Activated CD8-positive, alpha-beta T cell treated with anti-CD3 and anti-CD28 coated beads for 36 hours (primary cell): ENCODE measurements around the gene TCF7L1. TPM values are rescaled to one million over a fixed set of nuclear protein-coding genes. Genes with fewer than 3 reads are reported as not detected.
"Not testable (repeated sequence)": the region's sequence is repeated elsewhere in the genome, so short reads cannot be mapped to it uniquely, and the experiment has no call there.

Experiments used
- ATAC-seq: fragments of 200-7000 bp; cut with Tn5 transposase; one replicate; pipeline ENCODE4 v1.10.0; 2021; ENCODE audit warnings: mild to moderate bottlenecking, moderate library complexity
- CTCF ChIA-PET: fragments of 350-600 bp; sonication (Branson Sonifier 250); formaldehyde crosslinking; loops from one replicate; lab custom pipeline; 2021; ENCODE audit warnings: antibody characterized with exemption; lab: Charles Lee
- POLR2A ChIA-PET: fragments of 350-600 bp; sonication (Branson Sonifier 250); formaldehyde crosslinking; loops from one replicate; lab custom pipeline; 2021; ENCODE audit warnings: antibody characterized with exemption; lab: Charles Lee
- DNase-seq: peaks from one replicate; pipeline ENCODE4 v3.0.0-alpha.2; 2020
- H3K27ac Mint-ChIP-seq: one replicate; pipeline ENCODE4 v1.8.0; 2021; ENCODE audit warnings: mild to moderate bottlenecking, mixed read lengths
- H3K27me3 Mint-ChIP-seq: one replicate; pipeline ENCODE4 v1.8.0; 2021; ENCODE audit warnings: mixed read lengths
- H3K36me3 Mint-ChIP-seq: one replicate; pipeline ENCODE4 v1.8.0; 2021; ENCODE audit warnings: low read depth, mixed read lengths
- H3K4me1 Mint-ChIP-seq: one replicate; pipeline ENCODE4 v1.8.0; 2021; ENCODE audit warnings: low read depth, mixed read lengths
- H3K4me3 Mint-ChIP-seq: one replicate; pipeline ENCODE4 v1.8.0; 2021; ENCODE audit warnings: mild to moderate bottlenecking, moderate library complexity, mixed read lengths
- H3K9me3 Mint-ChIP-seq: one replicate; pipeline ENCODE4 v1.8.0; 2021; ENCODE audit warnings: mixed read lengths
- CTCF ChIP-seq: fragments of 200-600 bp; IDR thresholded peaks from one replicate; pipeline ENCODE4 v1.8.0; 2022; ENCODE audit warnings: antibody characterized with exemption, mild to moderate bottlenecking
- intact Hi-C: fragments of 100-400 bp; cut with micrococcal nuclease; formaldehyde crosslinking; loops from one replicate; pipeline ENCODE4 v1.10.0; 2022
- total RNA-seq, 2 experiments: library from RNA; stranded (reverse); gene quantifications; one replicate each; pipeline ENCODE4 v1.2.3, GENCODE V29; 2021

The TCF7L1 gene
- total RNA-seq, 2 experiments from 2014 or later = not detected

DNA sequence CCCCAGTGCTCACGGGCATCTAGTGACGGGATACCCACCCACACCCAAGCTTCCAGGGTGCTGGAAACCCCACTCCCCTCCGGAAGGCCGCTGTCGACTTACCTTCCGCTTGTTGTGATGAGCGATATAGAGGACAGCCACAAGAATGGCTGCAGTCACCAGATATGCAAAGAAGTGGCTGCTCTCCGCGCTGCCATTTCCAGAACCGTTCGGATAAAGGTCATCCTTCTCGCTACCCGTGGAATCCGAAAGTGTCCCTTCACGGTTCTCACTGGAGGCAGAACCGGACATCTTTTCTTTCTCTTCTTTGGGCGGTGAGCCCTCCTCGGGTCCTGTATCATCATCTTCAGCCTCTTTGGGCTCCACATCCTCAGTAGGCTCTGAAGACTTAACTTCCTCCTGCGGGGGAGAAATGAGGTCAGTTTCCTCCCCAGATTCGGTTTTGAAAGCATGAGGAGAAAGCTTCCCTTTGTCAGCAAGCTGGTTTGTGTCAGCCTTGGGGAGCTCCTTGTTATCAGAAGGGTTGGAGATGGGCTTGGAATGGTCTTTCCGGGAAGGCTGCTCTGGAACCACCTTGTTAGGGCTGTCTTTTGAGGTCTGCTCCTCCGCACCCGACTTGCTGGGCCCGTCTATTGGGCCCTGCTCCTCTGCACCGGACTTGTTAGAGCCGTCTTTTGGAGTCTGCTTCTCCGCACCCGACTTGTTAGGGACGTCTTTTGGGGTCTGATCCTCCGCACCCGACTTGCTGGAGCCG is 193.4 kb downstream of the TCF7L1 start:
- Mint-ChIP-seq H3K36me3 (peaks cover 63% of the 10 kb centered on the region), H3K4me1 (peaks cover 46% of the 10 kb centered on the region), H3K27ac (peak overlapping the region; percentile 100), H3K9me3 (no peaks in the 10 kb centered on the region), H3K27me3 (no peaks in the 10 kb centered on the region), H3K4me3 (peak overlapping the region; percentile 92)
- CTCF ChIA-PET = interaction anchor here (0.8 to 2.3 kb wide), 7 partner anchors 8 to 225 kb away, joined by 3 to 11 read pairs (median 5); partner anchors contain the start of gene ELMOD3
- intact Hi-C loops = loop anchor here (10.0 kb wide), 1 partner anchor 218 kb away; no protein-coding TSS in a partner anchor
- TF ChIP-seq CTCF = no peak
- peak; percentile 22 for ATAC-seq
- POLR2A ChIA-PET = interaction anchor here (0.6 to 7.8 kb wide), 19 partner anchors 8 to 768 kb away, joined by 3 to 59 read pairs (median 5); partner anchors contain the start of genes ELMOD3, MAT2A, RETSAT and SH2D6
- DNase-seq = peak; percentile 74

DNA sequence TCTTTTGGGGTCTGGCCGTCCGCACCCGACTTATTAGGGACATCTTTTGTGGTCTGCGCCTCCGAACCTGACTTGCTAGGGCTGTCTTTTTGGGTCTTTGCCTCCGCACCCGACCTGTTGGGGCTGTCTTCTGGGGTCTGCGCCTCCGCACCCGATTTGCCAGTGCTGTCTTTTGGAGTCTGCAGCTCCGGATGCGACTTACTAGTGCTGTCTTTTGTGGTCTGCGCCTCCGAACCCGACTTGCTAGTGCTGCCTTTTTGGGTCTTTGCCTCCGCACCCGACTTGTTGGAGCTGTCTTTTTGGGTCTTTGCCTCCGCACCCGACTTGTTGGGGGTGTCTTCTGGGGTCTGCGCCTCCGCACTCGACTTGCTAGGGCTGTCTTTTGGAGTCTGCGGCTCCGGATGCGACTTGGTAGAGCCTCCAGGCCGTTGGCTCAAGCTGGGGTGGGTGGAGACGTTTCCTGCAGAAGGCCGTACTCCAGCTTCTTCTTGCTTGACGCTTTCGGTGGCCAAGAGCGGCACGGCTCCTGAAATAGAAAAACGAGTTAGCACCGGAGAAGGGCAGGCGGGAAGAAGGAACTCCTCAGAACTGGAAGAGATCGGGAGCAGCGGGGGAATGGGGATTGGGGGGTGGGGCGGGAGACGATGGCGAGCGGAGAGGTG is 194.1 kb downstream of the TCF7L1 start:
- H3K4me1 Mint-ChIP-seq = peaks cover 38% of the 10 kb centered on the region
- no peak for TF ChIP-seq CTCF
- H3K9me3 Mint-ChIP-seq = no peaks in the 10 kb centered on the region
- POLR2A ChIA-PET = interaction anchor here (0.6 to 7.8 kb wide), 25 partner anchors 9 to 332 kb away, joined by 3 to 59 read pairs (median 3); partner anchors contain the start of genes ELMOD3, MAT2A, RETSAT and SH2D6
- H3K36me3 Mint-ChIP-seq = peaks cover 56% of the 10 kb centered on the region
- no peaks in the 10 kb centered on the region for H3K27me3 Mint-ChIP-seq
- CTCF ChIA-PET = interaction anchor here (0.8 to 2.3 kb wide), 6 partner anchors 9 to 224 kb away, joined by 3 to 11 read pairs (median 5); no protein-coding TSS in a partner anchor
- peak; percentile 79 for DNase-seq
- intact Hi-C loops = loop anchor here (10.0 kb wide), 1 partner anchor 218 kb away; no protein-coding TSS in a partner anchor
- H3K27ac Mint-ChIP-seq = peak overlapping the region; percentile 100
- ATAC-seq = peak; percentile 43
- peak overlapping the region; percentile 92 for H3K4me3 Mint-ChIP-seq

DNA sequence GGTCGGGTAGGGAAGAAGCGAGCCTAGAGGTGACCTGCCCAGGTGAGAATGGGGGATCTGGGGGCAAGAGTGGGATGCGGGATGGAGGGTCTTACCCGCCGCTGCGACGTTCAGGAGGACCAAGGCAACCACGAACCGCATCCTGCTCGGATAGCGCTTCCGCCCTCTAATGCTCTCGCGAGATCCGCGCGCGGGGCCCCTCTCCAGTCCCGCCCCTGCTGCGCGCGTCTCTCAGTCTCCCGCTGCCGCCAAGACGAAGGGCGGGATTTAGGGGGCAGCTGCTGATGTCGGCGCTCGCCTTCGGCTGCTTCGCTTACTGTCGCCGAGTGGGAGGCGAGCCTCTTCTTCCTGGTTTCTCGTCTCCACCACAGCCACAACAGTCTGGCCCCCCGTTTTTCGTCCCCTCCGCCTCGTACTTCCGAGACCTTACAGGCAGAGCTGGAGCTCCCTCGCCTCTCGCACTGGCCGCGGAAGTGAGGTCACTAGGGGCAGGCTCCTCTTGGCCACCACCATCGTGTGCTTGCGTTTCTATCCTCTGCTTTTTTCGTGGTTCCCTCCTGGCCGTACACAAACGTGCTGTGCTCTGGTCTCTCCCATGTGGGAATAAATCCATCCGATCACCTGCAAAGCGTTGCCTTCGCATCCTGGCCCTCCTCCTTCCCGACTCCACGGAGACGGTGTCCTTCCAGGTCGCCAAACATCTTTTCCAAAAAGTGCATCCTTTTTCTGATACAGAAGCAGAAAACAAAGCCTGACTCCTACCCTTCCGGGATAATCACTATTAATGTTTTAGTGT is 194.8 kb downstream of the TCF7L1 start, which contains the start of gene TGOLN2:
TSS of gene TGOLN2 (minus strand) at position 168 of the 796 bp plus-strand sequence. CDS start at position 141, 27 bp downstream.
- ChIA-PET CTCF (interaction anchor here (0.8 to 2.3 kb wide), 6 partner anchors 9 to 223 kb away, joined by 3 to 11 read pairs (median 5); no protein-coding TSS in a partner anchor), POLR2A (interaction anchor here (0.6 to 7.8 kb wide), 19 partner anchors 10 to 292 kb away, joined by 3 to 59 read pairs (median 4); partner anchors contain the start of genes ELMOD3, MAT2A, RETSAT and SH2D6)
- Mint-ChIP-seq H3K9me3 (no peaks in the 10 kb centered on the region), H3K4me1 (peaks cover 31% of the 10 kb centered on the region), H3K27me3 (no peaks in the 10 kb centered on the region), H3K36me3 (peaks cover 49% of the 10 kb centered on the region), H3K27ac (peak within 1 kb of the TSS; percentile 100), H3K4me3 (peak within 1 kb of the TSS; percentile 92)
- intact Hi-C loops = loop anchor here (10.0 kb wide), 1 partner anchor 217 kb away; no protein-coding TSS in a partner anchor
- TF ChIP-seq CTCF = no peak
- peak; percentile 89 for ATAC-seq
- peak; percentile 96 for DNase-seq

- no peak for DNase-seq
- Mint-ChIP-seq H3K27me3 (no peaks in the 10 kb centered on the region), H3K4me1 (peaks cover 24% of the 10 kb centered on the region), H3K9me3 (no peaks in the 10 kb centered on the region), H3K36me3 (peaks cover 39% of the 10 kb centered on the region), H3K27ac (peak overlapping the region; percentile 49), H3K4me3 (peak overlapping the region; percentile 50)
- ChIA-PET CTCF (no interaction called here), POLR2A (interaction anchor here (0.5 to 6.3 kb wide), 4 partner anchors 11 to 546 kb away, joined by 3 to 59 read pairs (median 24); partner anchors contain the start of genes ELMOD3 and RETSAT)
- TF ChIP-seq CTCF = no peak
- no peak for ATAC-seq
- intact Hi-C loops = loop anchor here (10.0 kb wide), 1 partner anchor 216 kb away; no protein-coding TSS in a partner anchor
Measured at GRCh38 chr2:85329181-85329651, 196.0 kb downstream of the TCF7L1 start.

GRCh38 chr2:85329701-85330100 is 196.5 kb downstream of the TCF7L1 start:
- H3K9me3 Mint-ChIP-seq, DNase-seq, CTCF ChIA-PET, ATAC-seq, H3K27ac Mint-ChIP-seq, H3K27me3 Mint-ChIP-seq: not testable (repeated sequence)
- Mint-ChIP-seq H3K4me1 (peaks cover 19% of the 10 kb centered on the region), H3K4me3 (peak overlapping the region; percentile 50), H3K36me3 (peaks cover 34% of the 10 kb centered on the region)
- POLR2A ChIA-PET = interaction anchor here (3.8 kb wide), 1 partner anchor 11 kb away, joined by 45 read pairs; no protein-coding TSS in a partner anchor
- intact Hi-C loops = loop anchor here (10.0 kb wide), 1 partner anchor 215 kb away; no protein-coding TSS in a partner anchor
